Endothelial cell of umbilical vein (primary cell): ENCODE results near the gene CABYR. TPM values are rescaled to one million over a fixed set of nuclear protein-coding genes. Genes with fewer than 3 reads are reported as not detected.

ENCODE experiments used
- BruUV-seq: library from RNA; stranded (reverse); fragments of 400-500 nt; replicated peaks from 2 replicates; lab custom pipeline; 2021; lab: Mats Ljungman, UMichigan
- CTCF ChIA-PET: fragments of 300-600, 350-600 bp; sonication (Branson Sonifier 250); formaldehyde crosslinking; loops from one replicate; lab custom pipeline; 2021; ENCODE audit warnings: antibody characterized with exemption, inconsistent platforms; lab: Charles Lee
- POLR2A ChIA-PET: fragments of 300-600, 350-600 bp; sonication (Branson Sonifier 250); formaldehyde crosslinking; loops from one replicate; lab custom pipeline; 2021; ENCODE audit warnings: antibody characterized with exemption, inconsistent platforms; lab: Charles Lee
- DNase-seq: peaks from one replicate; pipeline ENCODE4 v3.0.0-alpha.2; 2011; ENCODE audit warnings: low read depth, low spot score
- FAIRE-seq: peaks from 2 replicates; lab custom pipeline; 2011; peaks lifted over from hg19 to GRCh38; lab: Jason Lieb, UNC
- H2AFZ ChIP-seq: 2 replicates; pipeline ENCODE4 v1.6.0; 2012; ENCODE audit warnings: low read depth, low read length, control low read depth, inconsistent platforms
- H3K27ac ChIP-seq: 2 replicates; pipeline ENCODE4 v1.5.1; 2011; ENCODE audit warnings: low read depth, mild to moderate bottlenecking, control low read depth, low read length, moderate library complexity; ENCODE audit not compliant: insufficient read depth
- H3K27me3 ChIP-seq, 2 experiments: 2 replicates each; pipeline versions ENCODE4 v1.6.0 to v1.6.1; 2011; ENCODE audit warnings: low read length in 2 of 2, mixed read lengths in 1 of 2; ENCODE audit not compliant: control insufficient read depth in 2 of 2, insufficient read depth in 2 of 2
- H3K36me3 ChIP-seq, 2 experiments: 2 replicates in 1 of 2; 3 replicates in 1 of 2; pipeline ENCODE4 v1.5.1; 2011; ENCODE audit warnings: low read length in 2 of 2, mild to moderate bottlenecking in 1 of 2, moderate library complexity in 1 of 2; ENCODE audit not compliant: control insufficient read depth in 2 of 2, insufficient read depth in 2 of 2; ENCODE audit errors: extremely low read depth in 1 of 2
- H3K4me1 ChIP-seq: 3 replicates; pipeline ENCODE4 v1.5.1; 2011; ENCODE audit warnings: mild to moderate bottlenecking, low read length; ENCODE audit not compliant: control insufficient read depth, insufficient read depth; ENCODE audit errors: extremely low read depth
- H3K4me2 ChIP-seq: 2 replicates; pipeline ENCODE4 v1.6.1; 2011; ENCODE audit warnings: low read length, control low read depth, mixed read lengths; ENCODE audit not compliant: insufficient read depth
- H3K4me3 ChIP-seq, 3 experiments: fragments of 200-600 bp in 1 of 3; sonication (generic), shearing (Covaris generic) in 1 of 3; replicated peaks in 1 of 3; 2 replicates each; pipeline ENCODE4 v1.5.1; 2011 to 2016; ENCODE audit warnings: control low read depth in 3 of 3, low read length in 3 of 3, mild to moderate bottlenecking in 2 of 3, inconsistent platforms in 1 of 3, low read depth in 1 of 3, moderate library complexity in 1 of 3; ENCODE audit not compliant: insufficient read depth in 1 of 3
- H3K79me2 ChIP-seq: 2 replicates; pipeline ENCODE4 v1.6.0; 2012; ENCODE audit warnings: low read length, inconsistent platforms; ENCODE audit not compliant: control insufficient read depth, insufficient read depth
- H3K9ac ChIP-seq: replicated peaks from 2 replicates; pipeline ENCODE3; 2011; ENCODE audit warnings: low read length, control low read depth; ENCODE audit not compliant: insufficient read depth; ENCODE audit errors: extremely low read depth
- H3K9me1 ChIP-seq: replicated peaks from 3 replicates; pipeline ENCODE4 v1.6.0; 2011; ENCODE audit warnings: mild to moderate bottlenecking, low read length; ENCODE audit not compliant: control insufficient read depth, insufficient read depth; ENCODE audit errors: extremely low read depth
- H3K9me3 ChIP-seq: replicated peaks from 2 replicates; pipeline ENCODE4 v1.5.1; 2012; ENCODE audit warnings: low read length, inconsistent platforms; ENCODE audit not compliant: control insufficient read depth, insufficient read depth
- H4K20me1 ChIP-seq: replicated peaks from 2 replicates; pipeline ENCODE3; 2011; ENCODE audit warnings: mild to moderate bottlenecking, low read length; ENCODE audit not compliant: control insufficient read depth, insufficient read depth; ENCODE audit errors: extremely low read depth
- EZH2 ChIP-seq: IDR thresholded peaks from 2 replicates; pipeline ENCODE4 v1.6.1; 2012; ENCODE audit warnings: borderline replicate concordance, low read depth, mild to moderate bottlenecking, moderate library complexity, low read length, inconsistent platforms; ENCODE audit not compliant: severe bottlenecking
- FOS ChIP-seq: IDR thresholded peaks from 2 replicates; pipeline ENCODE4 v1.6.1; 2011; ENCODE audit warnings: mild to moderate bottlenecking, low read length, moderate library complexity, borderline replicate concordance; ENCODE audit not compliant: insufficient read depth
- GATA2 ChIP-seq: IDR thresholded peaks from 2 replicates; pipeline ENCODE4 v1.7.0; 2011; ENCODE audit warnings: low read depth, mild to moderate bottlenecking, moderate library complexity, mixed read lengths, low read length; ENCODE audit not compliant: insufficient read length, insufficient read depth
- JUN ChIP-seq: IDR thresholded peaks from 2 replicates; pipeline ENCODE4 v1.6.1; 2011; ENCODE audit warnings: borderline replicate concordance, low read depth; ENCODE audit not compliant: insufficient read length, insufficient read depth
- MYC ChIP-seq: IDR thresholded peaks from one replicate; pipeline ENCODE4 v1.6.1; 2011; ENCODE audit warnings: mild to moderate bottlenecking, low read depth, low read length
- POLR2A ChIP-seq: IDR thresholded peaks from 2 replicates; pipeline ENCODE4 v1.6.1; 2012; ENCODE audit warnings: low read depth, mild to moderate bottlenecking, control low read depth, low read length
- POLR2AphosphoS5 ChIP-seq: IDR thresholded peaks from 2 replicates; pipeline ENCODE4 v1.6.1; 2012; ENCODE audit warnings: low read depth, mild to moderate bottlenecking, control low read depth, low read length, moderate library complexity; ENCODE audit not compliant: insufficient read depth
- dilution Hi-C: fragments of 300-500 bp; cut with MboI; formaldehyde crosslinking; loops from one replicate; pipeline ENCODE4 v1.15.0; 2019; ENCODE audit warnings: low sequenced_read_pairs; ENCODE audit not compliant: extremely low pct_ligation_motif_present
- intact Hi-C: fragments of 100-400 bp; cut with micrococcal nuclease; formaldehyde crosslinking; loops from one replicate; pipeline ENCODE4 v1.10.0; 2022
- polyA plus RNA-seq, 4 experiments: library from polyadenylated mRNA; depleted of rRNA in 3 of 4; stranded (reverse) in 3 of 4; unstranded in 1 of 4; fragments of >200 nt; gene quantifications; 2 replicates each; pipeline versions ENCODE4 v1.2.1 to v1.2.3, GENCODE V29; 2011 to 2012; ENCODE audit warnings: missing spikeins in 1 of 4
- total RNA-seq: library from RNA; stranded (reverse); gene quantifications from 2 replicates; pipeline ENCODE4 v1.2.3, GENCODE V29; 2021
- TF ChIP-seq, protein P1 (sequence below): IDR thresholded peaks from 2 replicates; pipeline ENCODE4 v1.6.1; 2011; ENCODE audit not compliant: insufficient read depth, insufficient read length
- TF ChIP-seq, protein P2 (sequence below), 2 donors: IDR thresholded peaks; 1 replicate in 1 of 2; 2 replicates in 1 of 2; pipeline ENCODE4 v1.5.1; 2011; ENCODE audit warnings: low read length in 2 of 2, mild to moderate bottlenecking in 2 of 2, moderate library complexity in 2 of 2, control low read depth in 1 of 2, inconsistent platforms in 1 of 2, low read depth in 1 of 2; ENCODE audit not compliant: insufficient read depth in 1 of 2; ENCODE audit errors: extremely low read depth in 1 of 2

The CABYR gene
- total and polyA plus RNA-seq, 2 donors (not counting 3 experiments of a cell fraction or from before 2014, with no cell fraction given): 3.9 to 8.9 TPM

DNA sequence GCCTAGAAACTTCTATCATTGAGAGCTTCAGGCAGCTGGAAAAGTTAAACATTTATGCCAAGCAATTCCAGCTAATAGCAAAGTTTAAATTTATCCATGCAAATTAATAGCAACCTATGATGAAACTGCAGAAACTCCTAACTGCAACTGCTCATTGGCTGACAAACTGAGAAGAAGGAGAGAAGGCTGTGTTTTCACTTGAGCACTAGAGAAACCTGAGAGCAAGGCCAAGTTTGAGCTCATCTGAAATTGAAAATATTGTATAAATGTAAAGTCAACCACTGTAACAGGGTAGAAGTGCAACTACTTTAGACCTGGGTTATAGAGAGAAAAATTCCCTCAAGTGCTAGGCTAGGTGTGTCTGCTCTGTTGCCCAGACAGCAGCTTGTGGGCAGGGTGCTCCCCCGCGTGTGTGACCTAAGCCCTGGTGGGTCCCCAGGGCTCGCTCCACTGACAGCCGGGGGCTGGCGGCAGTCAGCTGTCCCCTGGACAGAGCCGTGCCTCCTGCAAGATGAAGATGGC lies 50.2 kb downstream of the CABYR start:
- Histone ChIP-seq H3K27me3 (no peaks in the 10 kb centered on the region), H3K36me3 (no peaks in the 10 kb centered on the region), H2AFZ (no peak overlapping the region), H4K20me1 (no peaks in the 10 kb centered on the region), H3K79me2 (no peaks in the 10 kb centered on the region), H3K4me1 (no peaks in the 10 kb centered on the region), H3K4me2 (no peak overlapping the region), H3K27ac (no peak overlapping the region), H3K4me3 (no peak overlapping the region), H3K9me3 (no peaks in the 10 kb centered on the region), H3K9me1 (no peaks in the 10 kb centered on the region), H3K9ac (no peak overlapping the region)
- FAIRE-seq (no peak), DNase-seq (no peak)
- intact Hi-C loops (no loop called here), dilution Hi-C loops (no loop called here)
- POLR2A ChIA-PET: no interaction called here
- no TSS peak for BruUV-seq
- TF ChIP-seq POLR2A (no peak), GATA2 (no peak), EZH2 (no peak), FOS (no peak), POLR2AphosphoS5 (no peak), MYC (no peak), JUN (no peak)
- TF ChIP-seq, protein P1, sequence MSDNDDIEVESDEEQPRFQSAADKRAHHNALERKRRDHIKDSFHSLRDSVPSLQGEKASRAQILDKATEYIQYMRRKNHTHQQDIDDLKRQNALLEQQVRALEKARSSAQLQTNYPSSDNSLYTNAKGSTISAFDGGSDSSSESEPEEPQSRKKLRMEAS: no peak
- TF ChIP-seq, protein P2, sequence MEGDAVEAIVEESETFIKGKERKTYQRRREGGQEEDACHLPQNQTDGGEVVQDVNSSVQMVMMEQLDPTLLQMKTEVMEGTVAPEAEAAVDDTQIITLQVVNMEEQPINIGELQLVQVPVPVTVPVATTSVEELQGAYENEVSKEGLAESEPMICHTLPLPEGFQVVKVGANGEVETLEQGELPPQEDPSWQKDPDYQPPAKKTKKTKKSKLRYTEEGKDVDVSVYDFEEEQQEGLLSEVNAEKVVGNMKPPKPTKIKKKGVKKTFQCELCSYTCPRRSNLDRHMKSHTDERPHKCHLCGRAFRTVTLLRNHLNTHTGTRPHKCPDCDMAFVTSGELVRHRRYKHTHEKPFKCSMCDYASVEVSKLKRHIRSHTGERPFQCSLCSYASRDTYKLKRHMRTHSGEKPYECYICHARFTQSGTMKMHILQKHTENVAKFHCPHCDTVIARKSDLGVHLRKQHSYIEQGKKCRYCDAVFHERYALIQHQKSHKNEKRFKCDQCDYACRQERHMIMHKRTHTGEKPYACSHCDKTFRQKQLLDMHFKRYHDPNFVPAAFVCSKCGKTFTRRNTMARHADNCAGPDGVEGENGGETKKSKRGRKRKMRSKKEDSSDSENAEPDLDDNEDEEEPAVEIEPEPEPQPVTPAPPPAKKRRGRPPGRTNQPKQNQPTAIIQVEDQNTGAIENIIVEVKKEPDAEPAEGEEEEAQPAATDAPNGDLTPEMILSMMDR (IDR thresholded peaks at IDR 0.05; ENCODE audit: extremely low read depth in 1 of 2, insufficient read depth in 1 of 2, low read depth in 1 of 2, low read length in 2 of 2): no peak
- CTCF ChIA-PET: interaction anchor here (1.6 to 3.9 kb wide), 2 partner anchors 12 to 13 kb away, joined by 4 to 53 read pairs; no protein-coding TSS in a partner anchor
